Neural crest cell (in vitro differentiated cells): ENCODE data around the gene GCC1. TPM values are rescaled to one million over a fixed set of nuclear protein-coding genes. Genes with fewer than 3 reads are reported as not detected.

ENCODE experiments used
- DNase-seq: peaks from one replicate; pipeline ENCODE4 v3.0.0; 2021; ENCODE audit warnings: low read depth, mixed read lengths, low spot score
- H3K27ac Mint-ChIP-seq: one replicate; pipeline ENCODE4 v1.8.0; 2021; ENCODE audit warnings: mild to moderate bottlenecking, mixed read lengths; ENCODE audit not compliant: unreplicated experiment
- H3K27me3 Mint-ChIP-seq: 2 replicates; pipeline ENCODE4 v1.8.0; 2021; ENCODE audit warnings: low read depth, mild to moderate bottlenecking, mixed read lengths
- H3K36me3 Mint-ChIP-seq: 2 replicates; pipeline ENCODE4 v1.8.0; 2021; ENCODE audit warnings: low read depth, mild to moderate bottlenecking, mixed read lengths
- H3K4me1 Mint-ChIP-seq: 2 replicates; pipeline ENCODE4 v1.8.0; 2021; ENCODE audit warnings: mixed read lengths
- H3K4me3 Mint-ChIP-seq: one replicate; pipeline ENCODE4 v1.8.0; 2021; ENCODE audit warnings: mild to moderate bottlenecking, mixed read lengths
- H3K9me3 Mint-ChIP-seq: 2 replicates; pipeline ENCODE4 v1.8.0; 2021; ENCODE audit warnings: mixed read lengths
- CTCF ChIP-seq: fragments of 200-600 bp; sonication (generic); conservative IDR thresholded peaks from 2 replicates; pipeline ENCODE4 v1.5.0; 2021; ENCODE audit warnings: antibody characterized with exemption, mild to moderate bottlenecking
- long read RNA-seq: library from polyadenylated mRNA; unstranded; transcript quantifications from one replicate; pipeline ENCODE4 v2.0.0, GENCODE V29; 2020
- total RNA-seq: library from RNA; stranded (reverse); gene quantifications from 2 replicates; pipeline ENCODE4 v1.2.1, GENCODE V29; 2021

The GCC1 gene
- 15.3 and 16.4 TPM in 2 replicates for total RNA-seq
- long read RNA-seq, full-length matches to known transcripts: 26 of 27 reads
- long read RNA-seq, partial matches to known transcripts: 0 of 27 reads
- long read RNA-seq, other reads (novel, unspliced or antisense): 1 of 27 reads

GRCh38 chr7:127585044-127585953, at the start of gene GCC1:
GCC1 (minus strand) TSS chr7:127585596; CDS start chr7:127585182, 414 bp downstream.
- DNase-seq: peak; percentile 97
- H3K9me3 Mint-ChIP-seq: peaks cover 6% of the 10 kb centered on the region
- H3K4me3 Mint-ChIP-seq: peak within 1 kb of the TSS; percentile 93
- no peak for TF ChIP-seq CTCF
- H3K27ac Mint-ChIP-seq: peak within 1 kb of the TSS; percentile 88
- peaks cover 6% of the 10 kb centered on the region for H3K36me3 Mint-ChIP-seq
- H3K4me1 Mint-ChIP-seq: peaks cover 41% of the 10 kb centered on the region
- no peaks in the 10 kb centered on the region for H3K27me3 Mint-ChIP-seq

- TF ChIP-seq CTCF: no peak
- DNase-seq: no peak
- Mint-ChIP-seq H3K27me3 (no peaks in the 10 kb centered on the region), H3K4me1 (no peaks in the 10 kb centered on the region), H3K27ac (no peak overlapping the region), H3K9me3 (no peaks in the 10 kb centered on the region), H3K36me3 (no peaks in the 10 kb centered on the region), H3K4me3 (no peak overlapping the region)
Measured at GRCh38 chr7:127632276-127632910, 47.0 kb upstream of the GCC1 start.

GRCh38 chr7:127629268-127629854, 44.0 kb upstream of the GCC1 start:
- peak; percentile 56 for TF ChIP-seq CTCF
- H3K9me3 Mint-ChIP-seq: no peaks in the 10 kb centered on the region
- no peak overlapping the region for H3K4me3 Mint-ChIP-seq
- H3K27ac Mint-ChIP-seq: no peak overlapping the region
- DNase-seq: peak; percentile 9
- H3K4me1 Mint-ChIP-seq: no peaks in the 10 kb centered on the region
- peaks cover 13% of the 10 kb centered on the region for H3K27me3 Mint-ChIP-seq
- H3K36me3 Mint-ChIP-seq: no peaks in the 10 kb centered on the region

GRCh38 chr7:127628445-127628844, 43.0 kb upstream of the GCC1 start:
- H3K9me3 Mint-ChIP-seq: no peaks in the 10 kb centered on the region
- H3K4me1 Mint-ChIP-seq: no peaks in the 10 kb centered on the region
- no peak for TF ChIP-seq CTCF
- no peak overlapping the region for H3K27ac Mint-ChIP-seq
- H3K4me3 Mint-ChIP-seq: no peak overlapping the region
- no peaks in the 10 kb centered on the region for H3K36me3 Mint-ChIP-seq
- peaks cover 20% of the 10 kb centered on the region for H3K27me3 Mint-ChIP-seq
- DNase-seq: no peak

GRCh38 chr7:127625331-127625730, 39.9 kb upstream of the GCC1 start:
- Mint-ChIP-seq H3K4me1 (no peaks in the 10 kb centered on the region), H3K27me3 (peaks cover 51% of the 10 kb centered on the region), H3K9me3 (no peaks in the 10 kb centered on the region), H3K27ac (no peak overlapping the region), H3K36me3 (no peaks in the 10 kb centered on the region), H3K4me3 (no peak overlapping the region)
- DNase-seq: no peak
- no peak for TF ChIP-seq CTCF
